A673 (cell line): ENCODE data around the gene POLD2. TPM values are rescaled to one million over a fixed set of nuclear protein-coding genes. Genes with fewer than 3 reads are reported as not detected.
"Not testable (repeated sequence)": the region's sequence is repeated elsewhere in the genome, so short reads cannot be mapped to it uniquely, and the experiment has no call there.

Experiments
- BruUV-seq: library from RNA; stranded (reverse); fragments of 400-500 nt; replicated peaks from 2 replicates; lab custom pipeline; 2021; lab: Mats Ljungman, UMichigan
- CTCF ChIA-PET: fragments of 300-600 bp; sonication (Branson Sonifier 250); formaldehyde crosslinking; loops from one replicate; lab custom pipeline; 2022; ENCODE audit warnings: antibody characterized with exemption; lab: Charles Lee
- POLR2A ChIA-PET: fragments of 300-600 bp; sonication (Branson Sonifier 250); formaldehyde crosslinking; loops from one replicate; lab custom pipeline; 2022; ENCODE audit warnings: antibody characterized with exemption; ENCODE audit not compliant: low non-redundant PET; lab: Charles Lee
- DNase-seq: peaks from one replicate; pipeline ENCODE4 v3.0.0-alpha.2; 2015; ENCODE audit warnings: low spot score
- H3K27ac ChIP-seq: fragments of 200-600 bp; sonication (generic); 2 replicates; pipeline ENCODE4 v1.5.1; 2016; ENCODE audit warnings: mixed run types, low read depth, mild to moderate bottlenecking, mixed read lengths, antibody characterized with exemption, low read length; ENCODE audit not compliant: poor library complexity, severe bottlenecking
- H3K27me3 ChIP-seq: fragments of 200-600 bp; sonication (generic); replicated peaks from 2 replicates; pipeline ENCODE4 v1.6.1; 2017; ENCODE audit warnings: mixed run types, low read depth, mild to moderate bottlenecking, mixed read lengths, antibody characterized with exemption, low read length; ENCODE audit not compliant: insufficient read depth, poor library complexity
- H3K36me3 ChIP-seq: fragments of 200-600 bp; sonication (generic); 2 replicates; pipeline ENCODE4 v1.6.1; 2016; ENCODE audit warnings: mixed run types, mild to moderate bottlenecking, mixed read lengths, antibody characterized with exemption, low read length; ENCODE audit not compliant: insufficient read depth, poor library complexity, severe bottlenecking
- H3K4me1 ChIP-seq: fragments of 200-600 bp; sonication (generic); 2 replicates; pipeline ENCODE4 v1.6.1; 2017; ENCODE audit warnings: mixed run types, mild to moderate bottlenecking, mixed read lengths, antibody characterized with exemption, low read length; ENCODE audit not compliant: insufficient read depth, poor library complexity, severe bottlenecking
- H3K4me3 ChIP-seq: fragments of 200-600 bp; sonication (generic); 2 replicates; pipeline ENCODE4 v1.5.1; 2016; ENCODE audit warnings: low read depth, mixed run types, mild to moderate bottlenecking, mixed read lengths, low read length; ENCODE audit not compliant: poor library complexity, severe bottlenecking
- H3K9me3 ChIP-seq: fragments of 200-600 bp; sonication (generic); 2 replicates; pipeline ENCODE4 v1.6.1; 2016; ENCODE audit warnings: mixed run types, low read depth, mild to moderate bottlenecking, mixed read lengths, antibody characterized with exemption, low read length; ENCODE audit not compliant: poor library complexity, severe bottlenecking
- EZH2 ChIP-seq: fragments of 200-600 bp; sonication (generic); IDR thresholded peaks from 2 replicates; pipeline ENCODE4 v1.6.1; 2017; ENCODE audit warnings: borderline replicate concordance, low read depth, mild to moderate bottlenecking, mixed read lengths, antibody characterized with exemption, low read length; ENCODE audit not compliant: poor library complexity, severe bottlenecking
- intact Hi-C: fragments of 100-400 bp; cut with micrococcal nuclease; formaldehyde crosslinking; loops from one replicate; pipeline ENCODE4 v1.10.0; 2022; ENCODE audit not compliant: unreplicated experiment
- total RNA-seq: library from RNA; stranded (reverse); gene quantifications from 2 replicates; pipeline ENCODE4 v1.2.3, GENCODE V29; 2021
- TF ChIP-seq, protein P1 (sequence below): fragments of 300-800, 200-600 bp; sonication (generic); conservative IDR thresholded peaks from 2 replicates; pipeline ENCODE4 v1.5.1; 2017; ENCODE audit warnings: low read depth, mild to moderate bottlenecking, antibody characterized with exemption, low read length, moderate library complexity, mixed read lengths

POLD2 gene
- total RNA-seq, 1 experiment from 2014 or later = 252 TPM

DNA sequence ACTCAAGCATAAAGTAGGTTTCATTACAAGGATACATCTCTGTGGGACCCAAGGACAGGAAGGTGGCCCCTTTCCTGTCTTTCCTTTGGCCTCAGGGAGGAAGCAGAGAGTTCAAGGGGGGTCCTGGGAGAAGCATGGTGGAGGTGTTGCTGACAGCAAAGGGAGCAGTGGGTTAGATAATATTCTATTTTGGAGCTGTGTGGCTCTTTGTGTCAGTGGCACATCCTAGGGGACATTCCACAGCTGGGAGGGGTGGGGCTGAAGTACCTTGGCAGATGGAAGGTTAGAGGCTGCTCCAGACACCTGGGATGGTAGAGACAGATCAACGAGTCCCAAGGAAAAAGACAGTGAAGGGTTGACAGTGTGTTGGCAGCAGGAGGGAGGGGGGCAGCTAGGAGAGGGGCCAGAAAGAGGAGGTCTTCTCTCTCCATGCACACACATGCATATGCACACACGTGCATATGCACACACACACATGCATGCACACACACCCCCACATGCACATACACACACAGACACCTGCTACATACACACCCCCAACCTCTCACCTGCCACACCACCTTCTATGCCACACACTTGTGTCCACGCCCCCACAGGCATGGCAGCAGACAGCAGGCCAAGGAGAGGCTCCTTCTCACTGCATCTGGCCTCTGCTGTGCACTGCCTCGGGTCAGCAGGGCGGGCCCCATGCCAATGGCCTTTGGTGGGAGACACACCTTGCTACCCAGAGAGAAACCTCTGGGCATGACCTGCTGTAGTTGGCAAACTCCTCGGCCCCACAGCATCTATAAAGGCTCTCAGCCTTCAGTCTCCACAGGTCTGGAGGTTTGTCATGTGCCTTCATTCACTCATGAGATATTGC is 5.6 kb upstream of the POLD2 start:
- DNase-seq = no peak
- intact Hi-C loops = no loop called here
- ChIA-PET POLR2A (no interaction called here), CTCF (no interaction called here)
- Histone ChIP-seq H3K27me3 (no peaks in the 10 kb centered on the region), H3K27ac (no peak overlapping the region), H3K9me3 (no peaks in the 10 kb centered on the region), H3K36me3 (no peaks in the 10 kb centered on the region), H3K4me3 (no peak overlapping the region), H3K4me1 (no peaks in the 10 kb centered on the region)
- TF ChIP-seq EZH2 = no peak
- TF ChIP-seq, protein P1, sequence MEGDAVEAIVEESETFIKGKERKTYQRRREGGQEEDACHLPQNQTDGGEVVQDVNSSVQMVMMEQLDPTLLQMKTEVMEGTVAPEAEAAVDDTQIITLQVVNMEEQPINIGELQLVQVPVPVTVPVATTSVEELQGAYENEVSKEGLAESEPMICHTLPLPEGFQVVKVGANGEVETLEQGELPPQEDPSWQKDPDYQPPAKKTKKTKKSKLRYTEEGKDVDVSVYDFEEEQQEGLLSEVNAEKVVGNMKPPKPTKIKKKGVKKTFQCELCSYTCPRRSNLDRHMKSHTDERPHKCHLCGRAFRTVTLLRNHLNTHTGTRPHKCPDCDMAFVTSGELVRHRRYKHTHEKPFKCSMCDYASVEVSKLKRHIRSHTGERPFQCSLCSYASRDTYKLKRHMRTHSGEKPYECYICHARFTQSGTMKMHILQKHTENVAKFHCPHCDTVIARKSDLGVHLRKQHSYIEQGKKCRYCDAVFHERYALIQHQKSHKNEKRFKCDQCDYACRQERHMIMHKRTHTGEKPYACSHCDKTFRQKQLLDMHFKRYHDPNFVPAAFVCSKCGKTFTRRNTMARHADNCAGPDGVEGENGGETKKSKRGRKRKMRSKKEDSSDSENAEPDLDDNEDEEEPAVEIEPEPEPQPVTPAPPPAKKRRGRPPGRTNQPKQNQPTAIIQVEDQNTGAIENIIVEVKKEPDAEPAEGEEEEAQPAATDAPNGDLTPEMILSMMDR = no peak
- BruUV-seq = no TSS peak

DNA sequence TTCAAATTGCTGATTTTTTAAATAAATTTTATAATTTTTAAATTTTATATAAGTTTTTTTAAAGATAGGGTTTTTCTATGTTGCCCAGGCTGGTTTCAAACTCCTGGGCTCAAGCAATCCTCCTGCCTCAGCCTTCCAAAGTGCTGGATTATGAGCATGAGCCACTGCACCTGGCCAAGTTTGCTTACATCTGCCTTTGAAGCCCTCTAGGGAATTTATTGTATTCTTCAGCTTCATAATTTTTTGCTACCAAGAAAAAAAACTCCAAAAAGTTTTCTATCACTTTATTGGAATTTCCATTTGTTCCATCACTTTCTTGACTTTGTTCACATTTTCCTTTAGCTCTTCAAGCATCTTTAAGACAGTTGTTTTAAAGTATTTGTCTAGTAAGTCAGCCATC is 3.8 kb upstream of the POLD2 start:
- POLR2A ChIA-PET = no interaction called here
- Histone ChIP-seq H3K4me1 (peaks cover 2% of the 10 kb centered on the region), H3K27me3 (no peaks in the 10 kb centered on the region), H3K4me3 (no peak overlapping the region), H3K27ac (no peak overlapping the region), H3K9me3 (no peaks in the 10 kb centered on the region), H3K36me3 (no peaks in the 10 kb centered on the region)
- no peak for TF ChIP-seq EZH2
- TF ChIP-seq, protein P1 = no peak
- no TSS peak for BruUV-seq
- CTCF ChIA-PET = no interaction called here
- intact Hi-C loops = no loop called here
- DNase-seq = no peak

GRCh38 chr7:44126574-44126973 is 3.2 kb upstream of the POLD2 start:
- H3K9me3 ChIP-seq, intact Hi-C loops, DNase-seq, H3K4me1 ChIP-seq, CTCF ChIA-PET, BruUV-seq, H3K27me3 ChIP-seq, H3K27ac ChIP-seq, H3K36me3 ChIP-seq, POLR2A ChIA-PET, H3K4me3 ChIP-seq: not testable (repeated sequence)
